Mesothelial cell of epicardium (in vitro differentiated cells): ENCODE measurements around the gene SLFN14. TPM values are rescaled to one million over a fixed set of nuclear protein-coding genes. Genes with fewer than 3 reads are reported as not detected.

Experiments
- DNase-seq, 2 experiments: peaks; one replicate each; pipeline ENCODE4 v3.0.0; 2021; ENCODE audit warnings: low spot score in 2 of 2; ENCODE audit not compliant: unreplicated experiment in 2 of 2
- H3K27ac Mint-ChIP-seq: 2 replicates; pipeline ENCODE4 v1.8.0; 2021; ENCODE audit warnings: mixed read lengths
- H3K27me3 Mint-ChIP-seq: 2 replicates; pipeline ENCODE4 v1.8.0; 2021; ENCODE audit warnings: low read depth, mixed read lengths
- H3K36me3 Mint-ChIP-seq: 2 replicates; pipeline ENCODE4 v1.8.0; 2021; ENCODE audit warnings: mixed read lengths
- H3K4me1 Mint-ChIP-seq: 2 replicates; pipeline ENCODE4 v1.8.0; 2021; ENCODE audit warnings: mixed read lengths
- H3K4me3 Mint-ChIP-seq: 2 replicates; pipeline ENCODE4 v1.8.0; 2021; ENCODE audit warnings: mild to moderate bottlenecking, moderate library complexity, mixed read lengths
- H3K9me3 Mint-ChIP-seq: 2 replicates; pipeline ENCODE4 v1.8.0; 2021; ENCODE audit warnings: mixed read lengths
- total RNA-seq: library from RNA; stranded (reverse); gene quantifications from 3 replicates; pipeline ENCODE4 v1.2.1, GENCODE V29; 2021
- TF ChIP-seq, protein P1 (sequence below): fragments of 200-600 bp; sonication (generic); IDR thresholded peaks from one replicate; pipeline ENCODE4 v1.5.0; 2021; ENCODE audit warnings: antibody characterized with exemption; ENCODE audit not compliant: unreplicated experiment

Gene SLFN14
- total RNA-seq, 1 donor from 2014 or later = not detected

- Mint-ChIP-seq H3K9me3 (no peaks in the 10 kb centered on the region), H3K27ac (no peak overlapping the region), H3K4me1 (no peaks in the 10 kb centered on the region), H3K27me3 (peaks cover 76% of the 10 kb centered on the region), H3K4me3 (no peak overlapping the region), H3K36me3 (no peaks in the 10 kb centered on the region)
- DNase-seq = no peak
- TF ChIP-seq, protein P1, sequence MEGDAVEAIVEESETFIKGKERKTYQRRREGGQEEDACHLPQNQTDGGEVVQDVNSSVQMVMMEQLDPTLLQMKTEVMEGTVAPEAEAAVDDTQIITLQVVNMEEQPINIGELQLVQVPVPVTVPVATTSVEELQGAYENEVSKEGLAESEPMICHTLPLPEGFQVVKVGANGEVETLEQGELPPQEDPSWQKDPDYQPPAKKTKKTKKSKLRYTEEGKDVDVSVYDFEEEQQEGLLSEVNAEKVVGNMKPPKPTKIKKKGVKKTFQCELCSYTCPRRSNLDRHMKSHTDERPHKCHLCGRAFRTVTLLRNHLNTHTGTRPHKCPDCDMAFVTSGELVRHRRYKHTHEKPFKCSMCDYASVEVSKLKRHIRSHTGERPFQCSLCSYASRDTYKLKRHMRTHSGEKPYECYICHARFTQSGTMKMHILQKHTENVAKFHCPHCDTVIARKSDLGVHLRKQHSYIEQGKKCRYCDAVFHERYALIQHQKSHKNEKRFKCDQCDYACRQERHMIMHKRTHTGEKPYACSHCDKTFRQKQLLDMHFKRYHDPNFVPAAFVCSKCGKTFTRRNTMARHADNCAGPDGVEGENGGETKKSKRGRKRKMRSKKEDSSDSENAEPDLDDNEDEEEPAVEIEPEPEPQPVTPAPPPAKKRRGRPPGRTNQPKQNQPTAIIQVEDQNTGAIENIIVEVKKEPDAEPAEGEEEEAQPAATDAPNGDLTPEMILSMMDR = no peak
Measured at GRCh38 chr17:35555691-35556090, 4.9 kb downstream of the SLFN14 start.

DNA sequence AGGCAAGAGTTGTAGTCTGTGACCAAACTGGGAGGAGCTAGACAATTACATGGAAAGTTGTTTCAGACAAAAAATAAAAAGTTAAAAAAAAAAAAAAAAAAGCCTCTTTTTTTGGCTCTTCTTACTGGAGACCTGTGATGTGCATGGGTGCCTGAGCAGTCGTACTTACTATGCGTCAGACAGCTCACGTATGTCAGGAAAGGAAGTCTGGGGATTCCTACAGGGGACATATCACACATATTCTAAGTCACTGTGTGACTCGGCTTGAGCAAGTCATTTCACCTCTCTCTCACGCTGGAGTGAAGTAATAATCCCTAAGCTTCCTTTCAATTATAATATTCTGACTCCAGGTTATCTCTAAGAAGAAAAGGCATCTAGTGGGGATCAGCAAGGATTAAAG, 6.0 kb downstream of the SLFN14 start:
- Mint-ChIP-seq H3K9me3 (no peaks in the 10 kb centered on the region), H3K27ac (no peak overlapping the region), H3K4me3 (no peak overlapping the region), H3K27me3 (peaks cover 76% of the 10 kb centered on the region), H3K36me3 (no peaks in the 10 kb centered on the region), H3K4me1 (no peaks in the 10 kb centered on the region)
- DNase-seq = no peak
- TF ChIP-seq, protein P1 = no peak

DNA sequence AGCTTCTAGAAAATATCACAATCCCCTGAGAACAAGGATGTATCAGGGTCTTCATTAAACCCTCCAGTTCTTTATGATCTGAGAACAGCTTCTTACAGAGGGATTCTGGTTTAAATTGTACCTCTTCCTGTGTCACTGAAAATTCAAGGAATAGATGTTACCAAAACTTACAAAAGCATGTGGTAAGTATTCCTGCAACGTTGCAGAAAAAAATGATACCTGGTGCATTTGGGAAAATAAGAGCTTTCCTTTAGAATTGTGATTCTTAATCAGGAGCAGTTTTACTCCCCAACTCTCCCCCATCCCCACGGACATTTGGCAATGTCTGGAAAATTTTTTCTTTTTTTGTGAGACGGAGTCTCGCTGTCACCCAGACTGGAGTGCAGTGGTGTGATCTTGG, 7.3 kb downstream of the SLFN14 start:
- Mint-ChIP-seq H3K9me3 (no peaks in the 10 kb centered on the region), H3K4me1 (no peaks in the 10 kb centered on the region), H3K4me3 (no peak overlapping the region), H3K27ac (no peak overlapping the region), H3K27me3 (peaks cover 79% of the 10 kb centered on the region), H3K36me3 (no peaks in the 10 kb centered on the region)
- DNase-seq = no peak
- TF ChIP-seq, protein P1 = no peak

GRCh38 chr17:35548978-35549377, 11.6 kb downstream of the SLFN14 start:
- Mint-ChIP-seq H3K9me3 (no peaks in the 10 kb centered on the region), H3K36me3 (no peaks in the 10 kb centered on the region), H3K4me3 (no peak overlapping the region), H3K27ac (no peak overlapping the region), H3K4me1 (no peaks in the 10 kb centered on the region), H3K27me3 (peaks cover 83% of the 10 kb centered on the region)
- no peak for DNase-seq
- TF ChIP-seq, protein P1 = no peak

- Mint-ChIP-seq H3K36me3 (no peaks in the 10 kb centered on the region), H3K4me1 (no peaks in the 10 kb centered on the region), H3K27ac (no peak overlapping the region), H3K27me3 (peaks cover 83% of the 10 kb centered on the region), H3K4me3 (no peak overlapping the region), H3K9me3 (no peaks in the 10 kb centered on the region)
- no peak for DNase-seq
- TF ChIP-seq, protein P1 = no peak
Measured at GRCh38 chr17:35548208-35548810, 12.3 kb downstream of the SLFN14 start.

GRCh38 chr17:35546487-35546886, 14.1 kb downstream of the SLFN14 start:
- DNase-seq = no peak
- H3K36me3 Mint-ChIP-seq = no peaks in the 10 kb centered on the region
- no peaks in the 10 kb centered on the region for H3K4me1 Mint-ChIP-seq
- H3K9me3 Mint-ChIP-seq = no peaks in the 10 kb centered on the region
- no peak overlapping the region for H3K27ac Mint-ChIP-seq
- no peak overlapping the region for H3K4me3 Mint-ChIP-seq
- H3K27me3 Mint-ChIP-seq = peaks cover 70% of the 10 kb centered on the region
- TF ChIP-seq, protein P1 = no peak
